ENCODE results near the gene CHRNB2. TPM values are rescaled to one million over a fixed set of nuclear protein-coding genes. Genes with fewer than 3 reads are reported as not detected.

Gene CHRNB2
- total RNA-seq, 1 donor from 2014 or later: not detected

GRCh38 chr1:154586231-154586630, 18.7 kb downstream of the CHRNB2 start:
- POLR2A ChIA-PET: no interaction called here
- intact Hi-C loops (cut with micrococcal nuclease): no loop called here
- no peak for DNase-seq
- no peak for ATAC-seq (ENCODE audit: low read depth)
- H3K4me1 Mint-ChIP-seq: peaks cover 20% of the 10 kb centered on the region
- CTCF ChIA-PET: no interaction called here
- no peak overlapping the region for H3K27ac Mint-ChIP-seq
- H3K27me3 Mint-ChIP-seq: no peaks in the 10 kb centered on the region
- H3K9me3 Mint-ChIP-seq: no peaks in the 10 kb centered on the region
- peaks cover 96% of the 10 kb centered on the region for H3K36me3 Mint-ChIP-seq (ENCODE audit: low read depth)
- no peak overlapping the region for H3K4me3 Mint-ChIP-seq
- TF ChIP-seq CTCF (IDR thresholded peaks at IDR 0.05): no peak

- ATAC-seq (ENCODE audit: low read depth) (no peak), DNase-seq (no peak)
- CTCF ChIA-PET: no interaction called here
- no peaks in the 10 kb centered on the region for H3K27me3 Mint-ChIP-seq
- intact Hi-C loops (cut with micrococcal nuclease): no loop called here
- no peak overlapping the region for H3K4me3 Mint-ChIP-seq
- H3K9me3 Mint-ChIP-seq: no peaks in the 10 kb centered on the region
- H3K27ac Mint-ChIP-seq: no peak overlapping the region
- POLR2A ChIA-PET: no interaction called here
- peaks cover 20% of the 10 kb centered on the region for H3K4me1 Mint-ChIP-seq
- peaks cover 97% of the 10 kb centered on the region for H3K36me3 Mint-ChIP-seq (ENCODE audit: low read depth)
- no peak for TF ChIP-seq CTCF (IDR thresholded peaks at IDR 0.05)
Measured at GRCh38 chr1:154586641-154587040, 19.1 kb downstream of the CHRNB2 start.

- DNase-seq (no peak), ATAC-seq (ENCODE audit: low read depth) (no peak)
- intact Hi-C loops (cut with micrococcal nuclease): no loop called here
- H3K36me3 Mint-ChIP-seq (ENCODE audit: low read depth): peaks cover 94% of the 10 kb centered on the region
- H3K27ac Mint-ChIP-seq: no peak overlapping the region
- H3K4me3 Mint-ChIP-seq: no peak overlapping the region
- H3K4me1 Mint-ChIP-seq: peaks cover 8% of the 10 kb centered on the region
- H3K9me3 Mint-ChIP-seq: no peaks in the 10 kb centered on the region
- H3K27me3 Mint-ChIP-seq: no peaks in the 10 kb centered on the region
- TF ChIP-seq CTCF (IDR thresholded peaks at IDR 0.05): no peak
- POLR2A ChIA-PET: interaction anchor here (0.5 kb wide), 1 partner anchor 36 kb away, joined by 3 read pairs; no protein-coding TSS in a partner anchor
- CTCF ChIA-PET: no interaction called here
Measured at GRCh38 chr1:154589780-154590179, 22.2 kb downstream of the CHRNB2 start.

- intact Hi-C loops (cut with micrococcal nuclease): no loop called here
- ChIA-PET CTCF (no interaction called here), POLR2A (interaction anchor here (0.6 kb wide), 1 partner anchor 22 kb away, joined by 3 read pairs; no protein-coding TSS in a partner anchor)
- DNase-seq (no peak), ATAC-seq (ENCODE audit: low read depth) (no peak)
- Mint-ChIP-seq H3K36me3 (ENCODE audit: low read depth) (peaks cover 91% of the 10 kb centered on the region), H3K27me3 (no peaks in the 10 kb centered on the region), H3K9me3 (no peaks in the 10 kb centered on the region), H3K4me1 (peaks cover under 1% of the 10 kb centered on the region), H3K4me3 (no peak overlapping the region), H3K27ac (no peak overlapping the region)
- no peak for TF ChIP-seq CTCF (IDR thresholded peaks at IDR 0.05)
Measured at GRCh38 chr1:154590756-154591155, 23.2 kb downstream of the CHRNB2 start.

GRCh38 chr1:154591206-154591605, 23.6 kb downstream of the CHRNB2 start:
- Mint-ChIP-seq H3K36me3 (ENCODE audit: low read depth) (peaks cover 90% of the 10 kb centered on the region), H3K4me3 (no peak overlapping the region), H3K4me1 (no peaks in the 10 kb centered on the region), H3K9me3 (no peaks in the 10 kb centered on the region), H3K27ac (no peak overlapping the region), H3K27me3 (no peaks in the 10 kb centered on the region)
- intact Hi-C loops (cut with micrococcal nuclease): no loop called here
- no peak for TF ChIP-seq CTCF (IDR thresholded peaks at IDR 0.05)
- ChIA-PET POLR2A (interaction anchor here (0.6 kb wide), 1 partner anchor 21 kb away, joined by 3 read pairs; no protein-coding TSS in a partner anchor), CTCF (no interaction called here)
- ATAC-seq (ENCODE audit: low read depth) (no peak), DNase-seq (no peak)

All from activated B cell treated with CpG ODN at 0.5 μM for 24 hours (primary cell).